Measurements from ENCODE around the gene ACOT4. TPM values are rescaled to one million over a fixed set of nuclear protein-coding genes. Genes with fewer than 3 reads are reported as not detected.

ACOT4 gene
- total RNA-seq, 2 donors from 2014 or later: 3.1 to 4.0 TPM

- no peaks in the 10 kb centered on the region for H3K36me3 ChIP-seq (replicated peaks in 1 of 2; ENCODE audit: insufficient read depth in 1 of 2, low read depth in 2 of 2)
- peak overlapping the region in 3 of 4 donors; percentile 72 to 82 (median 80) for H3K27ac ChIP-seq
- H3K4me1 ChIP-seq: peaks cover 8% of the 10 kb centered on the region
- no peak for DNase-seq
- intact Hi-C loops (cut with DNase I): no loop called here
- ATAC-seq: peak; percentile 41
- H3K27me3 ChIP-seq: no peaks in the 10 kb centered on the region
- 1% methylated on average over 7 to 13 of the region's 13 CpGs for WGBS, 2 donors
- H3K9me3 ChIP-seq: no peaks in the 10 kb centered on the region
- H3K4me3 ChIP-seq: peak overlapping the region; percentile 43 to 64
- TF ChIP-seq CTCF (IDR thresholded peaks at IDR 0.05): no peak
- TF ChIP-seq POLR2A (IDR thresholded peaks at IDR 0.05): no peak
Observed at GRCh38 chr14:73613046-73613383, 21.3 kb downstream of the ACOT4 start.

- Histone ChIP-seq H3K4me1 (peaks cover 8% of the 10 kb centered on the region), H3K27me3 (no peaks in the 10 kb centered on the region), H3K36me3 (replicated peaks in 1 of 2; ENCODE audit: insufficient read depth in 1 of 2, low read depth in 2 of 2) (no peaks in the 10 kb centered on the region), H3K27ac (no peak overlapping the region), H3K9me3 (no peaks in the 10 kb centered on the region), H3K4me3 (no peak overlapping the region)
- TF ChIP-seq CTCF (IDR thresholded peaks at IDR 0.05) (no peak), POLR2A (IDR thresholded peaks at IDR 0.05) (no peak)
- intact Hi-C loops (cut with DNase I): no loop called here
- DNase-seq (no peak), ATAC-seq (no peak)
- WGBS, 2 donors: 75 to 78% methylated on average over 3 of the region's 3 CpGs
Observed at GRCh38 chr14:73613419-73613963, 21.8 kb downstream of the ACOT4 start.

- intact Hi-C loops (cut with DNase I): no loop called here
- Histone ChIP-seq H3K36me3 (replicated peaks in 1 of 2; ENCODE audit: insufficient read depth in 1 of 2, low read depth in 2 of 2) (no peaks in the 10 kb centered on the region), H3K4me3 (no peak overlapping the region), H3K27ac (no peak overlapping the region), H3K27me3 (no peaks in the 10 kb centered on the region), H3K9me3 (no peaks in the 10 kb centered on the region), H3K4me1 (peaks cover 7% of the 10 kb centered on the region)
- no peak for TF ChIP-seq CTCF (IDR thresholded peaks at IDR 0.05)
- no peak for TF ChIP-seq POLR2A (IDR thresholded peaks at IDR 0.05)
- ATAC-seq (no peak), DNase-seq (no peak)
- WGBS, 2 donors: 69 to 80% methylated on average over 4 of the region's 4 CpGs
Observed at GRCh38 chr14:73616831-73617230, 25.2 kb downstream of the ACOT4 start.

- TF ChIP-seq CTCF (IDR thresholded peaks at IDR 0.05): no peak
- TF ChIP-seq POLR2A (IDR thresholded peaks at IDR 0.05): no peak
- H3K4me1 ChIP-seq: no peaks in the 10 kb centered on the region
- H3K4me3 ChIP-seq: no peak overlapping the region
- no peak for DNase-seq
- 48 to 76% methylated on average over 1 of the region's 1 CpG for WGBS, 2 donors
- no peak overlapping the region for H3K27ac ChIP-seq
- no peaks in the 10 kb centered on the region for H3K9me3 ChIP-seq
- intact Hi-C loops (cut with DNase I): no loop called here
- H3K27me3 ChIP-seq: no peaks in the 10 kb centered on the region
- H3K36me3 ChIP-seq (replicated peaks in 1 of 2; ENCODE audit: insufficient read depth in 1 of 2, low read depth in 2 of 2): no peaks in the 10 kb centered on the region
- no peak for ATAC-seq
Observed at GRCh38 chr14:73619524-73619923, 27.9 kb downstream of the ACOT4 start.

GRCh38 chr14:73620268-73620667, 28.6 kb downstream of the ACOT4 start:
- no peak overlapping the region for H3K27ac ChIP-seq
- no peak overlapping the region for H3K4me3 ChIP-seq
- no peaks in the 10 kb centered on the region for H3K9me3 ChIP-seq
- intact Hi-C loops (cut with DNase I): no loop called here
- no peak for TF ChIP-seq POLR2A (IDR thresholded peaks at IDR 0.05)
- TF ChIP-seq CTCF (IDR thresholded peaks at IDR 0.05): no peak
- WGBS, 2 donors: 82 to 87% methylated on average over 10 of the region's 10 CpGs
- no peaks in the 10 kb centered on the region for H3K27me3 ChIP-seq
- H3K36me3 ChIP-seq (replicated peaks in 1 of 2; ENCODE audit: insufficient read depth in 1 of 2, low read depth in 2 of 2): no peaks in the 10 kb centered on the region
- DNase-seq (no peak), ATAC-seq (no peak)
- no peaks in the 10 kb centered on the region for H3K4me1 ChIP-seq

All from body of pancreas (tissue), 4 donors.